ENCODE data around the gene MRPS34. TPM values are rescaled to one million over a fixed set of nuclear protein-coding genes. Genes with fewer than 3 reads are reported as not detected.

Gene MRPS34
- total RNA-seq, result 100 to 1,000 TPM in 1 of 4 donors, 10 to 100 TPM in 3; 67.3 to 146 (median 98.1) TPM

GRCh38 chr16:1772908-1773702 lies at the start of gene MRPS34:
Gene MRPS34 (minus strand): TSS chr16:1773134. CDS start chr16:1773119, 15 bp downstream.
- Histone ChIP-seq H3K27ac (peak within 1 kb of the TSS; percentile 83 to 91 (median 90)), H3K9me3 (no peaks in the 10 kb centered on the region), H3K4me3 (replicated peaks in 1 of 3) (peak within 1 kb of the TSS; percentile 85 to 86 (median 86)), H3K27me3 (no peaks in the 10 kb centered on the region), H3K4me1 (peaks cover 23 to 26% of the 10 kb centered on the region in 2 donors), H3K36me3 (peaks cover 17 to 23% of the 10 kb centered on the region in 2 donors)
- TF ChIP-seq POLR2A (IDR thresholded peaks at IDR 0.05) (peak in 1 of 2 donors; percentile 65), CTCF (IDR thresholded peaks at IDR 0.05) (peak; percentile 48 to 82 (median 70))
- DNase-seq, result peak; percentile 83 to 84
- intact Hi-C loops (cut with DNase I), result no loop called here
- WGBS, 2 donors, result 0% methylated on average over 1 to 32 of the region's 108 CpGs

DNA sequence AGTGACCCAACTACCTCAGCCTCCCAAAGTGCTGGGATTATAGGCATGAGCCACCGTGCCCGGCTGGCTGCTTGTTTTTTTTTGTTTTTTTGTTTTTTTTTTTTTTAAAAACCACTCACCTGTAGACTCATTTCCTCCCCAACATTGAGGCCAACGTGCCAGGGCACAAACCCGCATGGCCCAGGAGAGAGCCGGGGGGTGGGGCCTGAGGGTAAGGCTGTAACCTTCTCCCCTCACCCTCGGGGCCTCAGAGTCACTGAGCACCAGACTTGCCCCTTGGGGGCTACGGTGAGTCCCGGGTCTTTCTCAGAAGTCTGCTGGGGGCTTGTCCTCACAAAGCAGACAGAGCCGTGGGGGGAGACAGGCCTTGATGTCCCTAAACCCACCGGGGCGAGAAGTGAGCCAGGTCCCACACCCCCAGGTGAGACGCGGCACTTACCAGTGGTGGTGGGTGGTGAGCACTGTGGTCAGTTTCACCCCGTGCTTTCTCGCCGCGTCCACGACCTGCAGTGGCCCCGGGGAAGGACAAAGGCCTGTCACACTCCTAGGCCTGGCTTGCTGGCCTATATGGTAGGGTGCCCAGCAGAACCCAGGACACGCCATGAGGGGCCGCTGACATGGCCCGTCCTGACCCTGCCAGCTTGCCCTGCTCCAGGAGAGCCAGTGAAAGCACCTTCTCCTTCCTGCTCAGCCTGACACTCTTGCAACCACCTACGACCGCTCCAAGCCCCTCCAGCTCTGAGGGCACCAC lies 49.1 kb upstream of the MRPS34 start:
- Histone ChIP-seq H3K27ac (no peak overlapping the region), H3K9me3 (no peaks in the 10 kb centered on the region), H3K4me3 (replicated peaks in 1 of 3) (no peak overlapping the region), H3K36me3 (peaks cover 24 to 40% of the 10 kb centered on the region in 2 donors), H3K4me1 (peaks cover 8 to 21% of the 10 kb centered on the region in 2 donors), H3K27me3 (no peaks in the 10 kb centered on the region)
- no peak for DNase-seq
- intact Hi-C loops (cut with DNase I), result no loop called here
- TF ChIP-seq POLR2A (IDR thresholded peaks at IDR 0.05) (no peak), CTCF (IDR thresholded peaks at IDR 0.05) (no peak)
- WGBS, 2 donors, result 83 to 84% methylated on average over 8 to 14 of the region's 24 CpGs

- intact Hi-C loops (cut with DNase I), result no loop called here
- 90 to 92% methylated on average over 2 to 6 of the region's 12 CpGs for WGBS, 2 donors
These were observed 48.0 kb upstream of the MRPS34 start for GRCh38 chr16:1820946-1821290.

GRCh38 chr16:1820096-1820945 lies 47.4 kb upstream of the MRPS34 start:
- H3K4me3 ChIP-seq (replicated peaks in 1 of 3), result no peak overlapping the region
- H3K27ac ChIP-seq, result no peak overlapping the region
- no peak for DNase-seq
- no peaks in the 10 kb centered on the region for H3K27me3 ChIP-seq
- 93 to 98% methylated on average over 5 to 18 of the region's 25 CpGs for WGBS, 2 donors
- TF ChIP-seq CTCF (IDR thresholded peaks at IDR 0.05) (no peak), POLR2A (IDR thresholded peaks at IDR 0.05) (no peak)
- peaks cover 2 to 16% of the 10 kb centered on the region in 2 donors for H3K4me1 ChIP-seq
- no peaks in the 10 kb centered on the region for H3K9me3 ChIP-seq
- intact Hi-C loops (cut with DNase I), result no loop called here
- H3K36me3 ChIP-seq, result peaks cover 34 to 52% of the 10 kb centered on the region in 2 donors

More at GRCh38 chr16:1820946-1821290, 48.0 kb upstream of the MRPS34 start:
- Histone ChIP-seq H3K4me3 (replicated peaks in 1 of 3) (no peak overlapping the region), H3K9me3 (no peaks in the 10 kb centered on the region), H3K27ac (no peak overlapping the region), H3K36me3 (peaks cover 34 to 48% of the 10 kb centered on the region in 2 donors), H3K27me3 (no peaks in the 10 kb centered on the region), H3K4me1 (peaks cover 8 to 21% of the 10 kb centered on the region in 2 donors)
- TF ChIP-seq CTCF (IDR thresholded peaks at IDR 0.05) (no peak), POLR2A (IDR thresholded peaks at IDR 0.05) (no peak)
- DNase-seq, result no peak
